IMR-90 (cell line): ENCODE results near the gene PPARG. TPM values are rescaled to one million over a fixed set of nuclear protein-coding genes. Genes with fewer than 3 reads are reported as not detected.

ENCODE experiments used
- ATAC-seq: fragments of 200-7000 bp; cut with Tn5 transposase; 2 replicates; pipeline ENCODE4 v1.9.1; 2020; ENCODE audit warnings: low read depth, mild to moderate bottlenecking, moderate library complexity
- BruUV-seq: library from RNA; stranded (reverse); fragments of 400-500 nt; replicated peaks from 2 replicates; lab custom pipeline; 2021; lab: Mats Ljungman, UMichigan
- CTCF ChIA-PET: fragments of 300-600 bp; formaldehyde crosslinking; extraction: SDS; loops from one replicate; lab custom pipeline; 2021; ENCODE audit warnings: antibody characterized with exemption; lab: Yijun Ruan, JAX
- POLR2A ChIA-PET: fragments of 300-600 bp; sonication (Branson Sonifier 250); formaldehyde crosslinking; loops from one replicate; lab custom pipeline; 2022; ENCODE audit warnings: antibody characterized with exemption; ENCODE audit not compliant: unreplicated experiment; lab: Charles Lee
- DNase-seq: peaks from one replicate; pipeline ENCODE4 v3.0.0; 2013
- H2AFZ ChIP-seq: replicated peaks from 2 replicates; pipeline ENCODE3; 2013; ENCODE audit warnings: low read length, mild to moderate bottlenecking; ENCODE audit not compliant: poor library complexity
- H2AK5ac ChIP-seq: 2 replicates; pipeline ENCODE4 v1.6.1; 2013; ENCODE audit warnings: low read depth, low read length, inconsistent platforms
- H2AK9ac ChIP-seq: replicated peaks from 2 replicates; pipeline ENCODE3; 2013; ENCODE audit warnings: mild to moderate bottlenecking, low read depth, low read length, moderate library complexity; ENCODE audit not compliant: poor library complexity
- H2BK120ac ChIP-seq: 2 replicates; pipeline ENCODE4 v1.6.1; 2013; ENCODE audit warnings: low read depth, low read length, inconsistent platforms
- H2BK15ac ChIP-seq: 3 replicates; pipeline ENCODE4 v1.6.1; 2013; ENCODE audit warnings: low read depth, low read length, inconsistent platforms
- H2BK20ac ChIP-seq: 2 replicates; pipeline ENCODE4 v1.6.1; 2013; ENCODE audit warnings: low read depth, mild to moderate bottlenecking, inconsistent platforms, low read length, moderate library complexity
- H2BK5ac ChIP-seq: 2 replicates; pipeline ENCODE4 v1.6.1; 2013; ENCODE audit warnings: mild to moderate bottlenecking, low read depth, low read length, inconsistent platforms; ENCODE audit not compliant: poor library complexity, severe bottlenecking
- H3K14ac ChIP-seq: replicated peaks from 2 replicates; pipeline ENCODE4 v1.6.1; 2013; ENCODE audit warnings: low read depth, low read length, inconsistent platforms
- H3K18ac ChIP-seq: 2 replicates; pipeline ENCODE4 v1.6.1; 2013; ENCODE audit warnings: low read depth, low read length, control low read depth
- H3K23ac ChIP-seq: 2 replicates; pipeline ENCODE4 v1.6.1; 2013; ENCODE audit warnings: low read depth, low read length, inconsistent platforms
- H3K27ac ChIP-seq: 2 replicates; pipeline ENCODE4 v1.5.1; 2013; ENCODE audit warnings: mild to moderate bottlenecking, control low read depth, low read length; ENCODE audit not compliant: insufficient read depth
- H3K27me3 ChIP-seq: 2 replicates; pipeline ENCODE4 v1.6.1; 2013; ENCODE audit warnings: low read length; ENCODE audit not compliant: control insufficient read depth, insufficient read depth
- H3K36me3 ChIP-seq: 2 replicates; pipeline ENCODE4 v1.6.1; 2013; ENCODE audit warnings: low read length, mixed read lengths; ENCODE audit not compliant: control insufficient read depth, insufficient read depth
- H3K4ac ChIP-seq: 2 replicates; pipeline ENCODE4 v1.6.1; 2013; ENCODE audit warnings: low read depth, low read length, inconsistent platforms
- H3K4me1 ChIP-seq: 2 replicates; pipeline ENCODE4 v1.6.1; 2013; ENCODE audit warnings: low read length, mixed read lengths; ENCODE audit not compliant: control insufficient read depth, insufficient read depth
- H3K4me2 ChIP-seq: 2 replicates; pipeline ENCODE4 v1.6.1; 2013; ENCODE audit warnings: low read depth, mild to moderate bottlenecking, control low read depth, low read length, moderate library complexity
- H3K4me3 ChIP-seq: 2 replicates; pipeline ENCODE4 v1.5.1; 2013; ENCODE audit warnings: low read depth, mild to moderate bottlenecking, control low read depth, low read length, moderate library complexity; ENCODE audit not compliant: insufficient read depth
- H3K56ac ChIP-seq: 2 replicates; pipeline ENCODE4 v1.6.1; 2013; ENCODE audit warnings: low read length, inconsistent platforms; ENCODE audit not compliant: insufficient read depth; ENCODE audit errors: extremely low read depth
- H3K79me1 ChIP-seq, 2 experiments: 2 replicates each; pipeline ENCODE4 v1.6.1; 2013; ENCODE audit warnings: low read length in 2 of 2, inconsistent platforms in 1 of 2, low read depth in 1 of 2
- H3K9ac ChIP-seq: 2 replicates; pipeline ENCODE4 v1.6.1; 2013; ENCODE audit warnings: low read depth, low read length, control low read depth
- H3K9me1 ChIP-seq: 2 replicates; pipeline ENCODE4 v1.6.1; 2013; ENCODE audit warnings: low read length, inconsistent platforms; ENCODE audit not compliant: insufficient read depth
- H3K9me3 ChIP-seq: 2 replicates; pipeline ENCODE4 v1.6.1; 2013; ENCODE audit warnings: low read length; ENCODE audit not compliant: control insufficient read depth, insufficient read depth
- H4K20me1 ChIP-seq: 2 replicates; pipeline ENCODE4 v1.6.1; 2013; ENCODE audit warnings: low read length, inconsistent platforms; ENCODE audit not compliant: insufficient read depth
- H4K5ac ChIP-seq: 2 replicates; pipeline ENCODE4 v1.6.1; 2013; ENCODE audit warnings: mild to moderate bottlenecking, low read depth, low read length, control low read depth
- H4K8ac ChIP-seq, 2 experiments: 2 replicates each; pipeline ENCODE4 v1.6.1; 2013; ENCODE audit warnings: low read depth in 2 of 2, low read length in 2 of 2, control low read depth in 1 of 2, inconsistent platforms in 1 of 2
- H4K91ac ChIP-seq: 2 replicates; pipeline ENCODE4 v1.6.1; 2013; ENCODE audit warnings: low read depth, low read length, inconsistent platforms; ENCODE audit not compliant: insufficient read depth
- BHLHE40 ChIP-seq: fragments of 150-350 bp; IDR thresholded peaks from 2 replicates; pipeline ENCODE4 v1.6.1; 2016; ENCODE audit warnings: mild to moderate bottlenecking, low read depth, low read length
- CEBPB ChIP-seq: IDR thresholded peaks from 2 replicates; pipeline ENCODE4 v1.6.1; 2012; ENCODE audit warnings: low read depth, low read length, improper control_type of control experiment
- CHD1 ChIP-seq: IDR thresholded peaks from 2 replicates; pipeline ENCODE4 v1.6.1; 2012; ENCODE audit warnings: low read depth, low read length, improper control_type of control experiment
- ELK1 ChIP-seq: fragments of 150-350 bp; IDR thresholded peaks from 2 replicates; pipeline ENCODE4 v1.6.1; 2016; ENCODE audit warnings: low read depth, mild to moderate bottlenecking, low read length, moderate library complexity, borderline replicate concordance
- FOS ChIP-seq: fragments of 150-350 bp; IDR thresholded peaks from 2 replicates; pipeline ENCODE4 v1.6.1; 2016; ENCODE audit warnings: low read depth, low read length
- MAFK ChIP-seq: IDR thresholded peaks from 2 replicates; pipeline ENCODE4 v1.6.1; 2012; ENCODE audit warnings: low read depth, low read length, improper control_type of control experiment
- MAZ ChIP-seq: IDR thresholded peaks from 2 replicates; pipeline ENCODE4 v1.6.1; 2012; ENCODE audit warnings: low read depth, mild to moderate bottlenecking, low read length, improper control_type of control experiment, moderate library complexity, borderline replicate concordance
- MXI1 ChIP-seq: IDR thresholded peaks from 2 replicates; pipeline ENCODE4 v1.6.1; 2012; ENCODE audit warnings: low read depth, mild to moderate bottlenecking, low read length, moderate library complexity, borderline replicate concordance
- NFE2L2 ChIP-seq: fragments of 150-350 bp; IDR thresholded peaks from 2 replicates; pipeline ENCODE4 v1.6.1; 2016; ENCODE audit warnings: low read depth, mild to moderate bottlenecking, low read length
- POLR2A ChIP-seq: IDR thresholded peaks from 2 replicates; pipeline ENCODE4 v1.6.1; 2012; ENCODE audit warnings: mild to moderate bottlenecking, low read depth, low read length
- RAD21 ChIP-seq: IDR thresholded peaks from 2 replicates; pipeline ENCODE4 v1.6.1; 2012; ENCODE audit warnings: low read length, improper control_type of control experiment
- RCOR1 ChIP-seq: IDR thresholded peaks from 2 replicates; pipeline ENCODE4 v1.6.1; 2012; ENCODE audit warnings: mild to moderate bottlenecking, low read length, improper control_type of control experiment; ENCODE audit not compliant: insufficient replicate concordance
- RFX5 ChIP-seq: IDR thresholded peaks from 2 replicates; pipeline ENCODE4 v1.8.0; 2012; ENCODE audit warnings: low read depth, mild to moderate bottlenecking, low read length, moderate library complexity
- SMC3 ChIP-seq: fragments of 150-350 bp; IDR thresholded peaks from 2 replicates; pipeline ENCODE4 v1.6.1; 2016; ENCODE audit warnings: low read depth, mild to moderate bottlenecking, antibody characterized with exemption, low read length, moderate library complexity
- WGBS, 2 experiments: methylation state at CpG; one replicate each; pipeline versions ENCODE4 v1.1.5 to v1.1.7; 2013; ENCODE audit warnings: missing lambda C conversion rate in 2 of 2; ENCODE audit not compliant: insufficient read length in 1 of 2; ENCODE audit errors: extremely low coverage in 2 of 2; 5-methylcytosine and 5-hydroxymethylcytosine counted together
- dilution Hi-C: fragments of 300-500 bp; cut with HindIII; formaldehyde crosslinking; loops from one replicate; pipeline ENCODE4 v1.14.3; 2018; ENCODE audit warnings: low sequenced_read_pairs; ENCODE audit not compliant: unreplicated experiment
- in situ Hi-C: fragments of 300-500 bp; cut with MboI; formaldehyde crosslinking; loops from 3 replicates; pipeline ENCODE4 v1.14.3; 2019; ENCODE audit warnings: low sequenced_read_pairs, inconsistent platforms, mixed read lengths
- intact Hi-C: fragments of 100-400 bp; cut with micrococcal nuclease; formaldehyde crosslinking; loops from 2 replicates; pipeline ENCODE4 v1.10.0; 2022
- polyA plus RNA-seq, 3 experiments: library from polyadenylated mRNA; depleted of rRNA; stranded (reverse); fragments of >200 nt; gene quantifications; 2 replicates each; pipeline ENCODE4 v1.2.3, GENCODE V29; 2012; ENCODE audit warnings: low replicate concordance in 1 of 3
- total RNA-seq: library from RNA; depleted of rRNA; stranded (reverse); fragments of >200 nt; gene quantifications from 2 replicates; pipeline ENCODE4 v1.2.3, GENCODE V29; 2012

Gene PPARG
- total and polyA plus RNA-seq, 2 of the 4 experiments (the other 2 are of a cell fraction) = 11.2 to 23.8 TPM

DNA sequence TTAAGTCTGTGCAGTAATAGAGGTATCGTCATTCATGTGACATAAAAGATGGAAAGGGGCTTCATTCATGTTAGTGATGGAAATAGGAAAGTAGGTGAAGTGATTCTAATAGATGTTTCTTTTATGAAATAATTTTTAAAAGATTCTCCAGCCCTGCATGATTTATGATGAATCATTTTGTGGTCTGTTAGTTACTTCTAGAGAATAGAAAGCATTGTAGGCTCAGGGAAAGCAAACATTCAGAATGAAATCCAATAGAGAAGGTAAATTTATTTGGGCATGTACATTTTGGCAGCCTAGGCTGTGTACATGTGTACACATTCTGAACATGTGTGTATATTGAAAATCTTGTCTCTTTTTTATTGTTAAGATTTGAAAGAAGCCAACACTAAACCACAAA is 23.1 kb downstream of the PPARG start:
- Histone ChIP-seq H3K4me2 (no peak overlapping the region), H2BK120ac (no peak overlapping the region), H3K18ac (no peak overlapping the region), H3K4ac (no peak overlapping the region), H3K79me1 (peaks cover 12 to 21% of the 10 kb centered on the region in 2 experiments), H4K20me1 (no peaks in the 10 kb centered on the region; the same call in 1 of the 2 replicates), H4K8ac (no peak overlapping the region), H2BK5ac (no peak overlapping the region), H3K9ac (no peak overlapping the region), H2AK9ac (no peak overlapping the region), H3K9me1 (peaks cover 12% of the 10 kb centered on the region; the same call in 1 of the 2 replicates), H3K27ac (no peak overlapping the region), H2AK5ac (no peak overlapping the region), H2BK20ac (no peak overlapping the region), H3K56ac (no peak overlapping the region), H4K5ac (no peak overlapping the region), H3K4me1 (peaks cover 9% of the 10 kb centered on the region), H3K14ac (no peak overlapping the region), H2AFZ (no peak overlapping the region), H3K27me3 (no peaks in the 10 kb centered on the region), H4K91ac (no peak overlapping the region), H3K4me3 (no peak overlapping the region), H3K36me3 (no peaks in the 10 kb centered on the region), H2BK15ac (no peak overlapping the region), H3K9me3 (no peaks in the 10 kb centered on the region), H3K23ac (no peak overlapping the region)
- WGBS, 2 experiments = no CpG with 5 or more reads among the region's 1 CpG
- no peak for DNase-seq
- dilution Hi-C loops = no loop called here
- intact Hi-C loops = no loop called here
- BruUV-seq = no TSS peak
- ChIA-PET POLR2A (no interaction called here), CTCF (interaction anchor here (0.7 kb wide), 1 partner anchor 168 kb away, joined by 3 read pairs; no protein-coding TSS in a partner anchor)
- no peak for TF ChIP-seq SMC3
- TF ChIP-seq MXI1 = no peak
- no peak for TF ChIP-seq POLR2A
- TF ChIP-seq RCOR1 = no peak
- TF ChIP-seq MAFK = no peak
- no peak for TF ChIP-seq BHLHE40
- TF ChIP-seq NFE2L2 = no peak
- TF ChIP-seq FOS = no peak
- no peak for TF ChIP-seq RFX5
- TF ChIP-seq CHD1 = no peak
- no peak for TF ChIP-seq RAD21
- no peak for TF ChIP-seq ELK1
- no peak for TF ChIP-seq CEBPB
- no peak for TF ChIP-seq MAZ
- no peak for ATAC-seq
- in situ Hi-C loops = no loop called here
